GM23248 (cell line): Measurements from ENCODE around the gene CNR2. TPM values are rescaled to one million over a fixed set of nuclear protein-coding genes. Genes with fewer than 3 reads are reported as not detected.

Experiments
- DNase-seq: peaks from one replicate; pipeline ENCODE4 v3.0.0-alpha.2; 2015
- H2AFZ ChIP-seq: fragments of 200-600 bp; sonication (generic); 2 replicates; pipeline ENCODE4 v1.6.1; 2016; ENCODE audit warnings: antibody characterized with exemption
- H3F3A ChIP-seq: fragments of 200-600 bp; sonication (generic); 2 replicates; pipeline ENCODE4 v1.6.1; 2016; ENCODE audit warnings: mild to moderate bottlenecking, antibody characterized with exemption, mixed run types; ENCODE audit not compliant: insufficient read depth
- H3K27ac ChIP-seq: fragments of 200-600 bp; sonication (generic); 2 replicates; pipeline ENCODE4 v1.5.1; 2016; ENCODE audit warnings: mild to moderate bottlenecking
- H3K27me3 ChIP-seq: fragments of 200-600 bp; sonication (generic); replicated peaks from 2 replicates; pipeline ENCODE4 v1.6.1; 2016; ENCODE audit warnings: mild to moderate bottlenecking; ENCODE audit not compliant: insufficient read depth
- H3K36me3 ChIP-seq: fragments of 200-600 bp; sonication (generic); 2 replicates; pipeline ENCODE4 v1.6.1; 2016; ENCODE audit warnings: low read depth, mild to moderate bottlenecking
- H3K4me1 ChIP-seq: fragments of 200-600 bp; sonication (generic); 2 replicates; pipeline ENCODE4 v1.6.1; 2016; ENCODE audit warnings: mild to moderate bottlenecking; ENCODE audit not compliant: insufficient read depth
- H3K4me2 ChIP-seq: fragments of 200-600 bp; sonication (generic); one replicate; pipeline ENCODE4 v1.6.1; 2016; ENCODE audit warnings: mild to moderate bottlenecking; ENCODE audit not compliant: unreplicated experiment
- H3K4me3 ChIP-seq: fragments of 200-600 bp; sonication (generic); 2 replicates; pipeline ENCODE4 v1.5.1; 2016; ENCODE audit warnings: mild to moderate bottlenecking
- H3K79me2 ChIP-seq: fragments of 200-600 bp; sonication (generic); 2 replicates; pipeline ENCODE4 v1.6.1; 2016; ENCODE audit warnings: mild to moderate bottlenecking; ENCODE audit not compliant: insufficient read depth
- H3K9ac ChIP-seq: fragments of 200-600 bp; sonication (generic); 2 replicates; pipeline ENCODE4 v1.6.1; 2016; ENCODE audit warnings: mild to moderate bottlenecking
- H3K9me2 ChIP-seq: fragments of 200-600 bp; sonication (generic); 2 replicates; pipeline ENCODE4 v1.6.1; 2016; ENCODE audit warnings: mixed run types, mild to moderate bottlenecking, moderate library complexity; ENCODE audit not compliant: insufficient read depth
- H3K9me3 ChIP-seq: fragments of 200-600 bp; sonication (generic); one replicate; pipeline ENCODE4 v1.6.1; 2017; ENCODE audit warnings: low read depth
- H4K20me1 ChIP-seq: fragments of 200-600 bp; sonication (generic); 2 replicates; pipeline ENCODE4 v1.6.0; 2016; ENCODE audit not compliant: insufficient read depth
- EZH2 ChIP-seq: fragments of 200-600 bp; sonication (generic); IDR thresholded peaks from 2 replicates; pipeline ENCODE4 v1.6.1; 2018; ENCODE audit warnings: antibody characterized with exemption, mild to moderate bottlenecking; ENCODE audit not compliant: insufficient read depth, poor library complexity, severe bottlenecking
- EZH2phosphoT487 ChIP-seq: fragments of 200-600 bp; sonication (generic); IDR thresholded peaks from 2 replicates; pipeline ENCODE4 v1.6.1; 2018; ENCODE audit warnings: antibody characterized with exemption, moderate library complexity, mild to moderate bottlenecking, low read depth; ENCODE audit not compliant: insufficient read depth
- WGBS, 2 experiments: methylation state at CpG; one replicate each; pipeline ENCODE4 v1.1.6; 2015 to 2017; ENCODE audit warnings: low lambda C conversion rate in 2 of 2, low coverage in 1 of 2; ENCODE audit errors: missing lambda C conversion rate in 2 of 2; 5-methylcytosine and 5-hydroxymethylcytosine counted together
- in situ Hi-C: fragments of 300-500 bp; cut with MboI; formaldehyde crosslinking; loops from 2 replicates; pipeline ENCODE4 v1.15.0; 2020
- polyA plus RNA-seq: library from polyadenylated mRNA; unstranded; fragments of >200 nt; fragmentation: Nextera tagmentation; extraction: Ambion mirVana; gene quantifications from 2 replicates; pipeline ENCODE4 v1.2.1, GENCODE V29; 2016
- total RNA-seq: library from RNA; depleted of rRNA; stranded (reverse); fragments of >200 nt; shearing (Covaris generic); gene quantifications from 2 replicates; pipeline ENCODE4 v1.2.3, GENCODE V29; 2014

The CNR2 gene
- total and polyA plus RNA-seq, 2 experiments from 2014 or later = not detected

GRCh38 chr1:23889074-23889473, 24.1 kb downstream of the CNR2 start:
- H3K79me2 ChIP-seq = no peaks in the 10 kb centered on the region
- H3K27me3 ChIP-seq = 0 out of 2 replicates have a peak, but pooled peaks cover 6% of the 10 kb centered on the region
- no peak overlapping the region for H3K27ac ChIP-seq
- no peaks in the 10 kb centered on the region for H3F3A ChIP-seq
- no peak for TF ChIP-seq EZH2
- no peak for TF ChIP-seq EZH2phosphoT487
- H3K9me2 ChIP-seq = no peaks in the 10 kb centered on the region
- H3K9me3 ChIP-seq = no peaks in the 10 kb centered on the region
- H3K36me3 ChIP-seq = no peaks in the 10 kb centered on the region
- no peak overlapping the region for H2AFZ ChIP-seq
- H4K20me1 ChIP-seq = no peaks in the 10 kb centered on the region
- H3K4me2 ChIP-seq = no peak overlapping the region
- no peak overlapping the region for H3K4me3 ChIP-seq
- no peaks in the 10 kb centered on the region for H3K4me1 ChIP-seq
- H3K9ac ChIP-seq = no peak overlapping the region
- 60 to 62% methylated on average over 5 of the region's 5 CpGs for WGBS, 2 experiments
- DNase-seq = no peak
- in situ Hi-C loops = no loop called here

- Histone ChIP-seq H3K27me3 (no peaks in the 10 kb centered on the region), H3K4me2 (no peak overlapping the region), H3K4me3 (no peak overlapping the region), H3K27ac (no peak overlapping the region), H3K9ac (no peak overlapping the region), H2AFZ (no peak overlapping the region), H3F3A (no peaks in the 10 kb centered on the region), H3K79me2 (no peaks in the 10 kb centered on the region), H3K4me1 (no peaks in the 10 kb centered on the region), H3K9me3 (no peaks in the 10 kb centered on the region), H4K20me1 (no peaks in the 10 kb centered on the region), H3K9me2 (no peaks in the 10 kb centered on the region), H3K36me3 (no peaks in the 10 kb centered on the region)
- 70 to 78% methylated on average over 4 of the region's 4 CpGs for WGBS, 2 experiments
- no peak for DNase-seq
- TF ChIP-seq EZH2phosphoT487 = no peak
- TF ChIP-seq EZH2 = no peak
- in situ Hi-C loops = no loop called here
Measured at GRCh38 chr1:23885222-23885621, 27.9 kb downstream of the CNR2 start.

GRCh38 chr1:23882746-23883145, 30.4 kb downstream of the CNR2 start:
- H3K9ac ChIP-seq = no peak overlapping the region
- in situ Hi-C loops = no loop called here
- H3K9me2 ChIP-seq = no peaks in the 10 kb centered on the region
- H4K20me1 ChIP-seq = no peaks in the 10 kb centered on the region
- no peak overlapping the region for H3K4me3 ChIP-seq
- peaks cover 4% of the 10 kb centered on the region for H3K9me3 ChIP-seq
- H3K36me3 ChIP-seq = no peaks in the 10 kb centered on the region
- TF ChIP-seq EZH2 (no peak), EZH2phosphoT487 (no peak)
- no peak overlapping the region for H3K27ac ChIP-seq
- no peaks in the 10 kb centered on the region for H3F3A ChIP-seq
- WGBS, 2 experiments = 55 to 59% methylated on average over 4 of the region's 4 CpGs
- no peaks in the 10 kb centered on the region for H3K27me3 ChIP-seq
- H2AFZ ChIP-seq = no peak overlapping the region
- H3K79me2 ChIP-seq = no peaks in the 10 kb centered on the region
- H3K4me1 ChIP-seq = no peaks in the 10 kb centered on the region
- H3K4me2 ChIP-seq = no peak overlapping the region
- DNase-seq = no peak

GRCh38 chr1:23879809-23880208, 33.4 kb downstream of the CNR2 start:
- Histone ChIP-seq H3K27ac (no peak overlapping the region), H3K9ac (no peak overlapping the region), H2AFZ (no peak overlapping the region), H4K20me1 (no peaks in the 10 kb centered on the region), H3K27me3 (no peaks in the 10 kb centered on the region), H3F3A (no peaks in the 10 kb centered on the region), H3K4me1 (no peaks in the 10 kb centered on the region), H3K79me2 (no peaks in the 10 kb centered on the region), H3K36me3 (no peaks in the 10 kb centered on the region), H3K4me3 (no peak overlapping the region), H3K9me3 (peaks cover 4% of the 10 kb centered on the region), H3K9me2 (no peaks in the 10 kb centered on the region), H3K4me2 (no peak overlapping the region)
- in situ Hi-C loops = no loop called here
- 89% methylated on average over 1 of the region's 1 CpG; no CpG with 5 or more reads in 1 of the 2 experiments for WGBS, 2 experiments
- no peak for TF ChIP-seq EZH2phosphoT487
- TF ChIP-seq EZH2 = no peak
- no peak for DNase-seq

GRCh38 chr1:23878668-23879067, 34.5 kb downstream of the CNR2 start:
- no peak overlapping the region for H3K4me2 ChIP-seq
- H3K9ac ChIP-seq = no peak overlapping the region
- no peaks in the 10 kb centered on the region for H4K20me1 ChIP-seq
- H3K79me2 ChIP-seq = no peaks in the 10 kb centered on the region
- H3K36me3 ChIP-seq = no peaks in the 10 kb centered on the region
- peaks cover 4% of the 10 kb centered on the region for H3K9me3 ChIP-seq
- TF ChIP-seq EZH2phosphoT487 (no peak), EZH2 (no peak)
- H3K27me3 ChIP-seq = no peaks in the 10 kb centered on the region
- H3K27ac ChIP-seq = no peak overlapping the region
- no peak overlapping the region for H3K4me3 ChIP-seq
- 12 to 19% methylated on average over 1 of the region's 1 CpG for WGBS, 2 experiments
- H2AFZ ChIP-seq = no peak overlapping the region
- no peak for DNase-seq
- no peaks in the 10 kb centered on the region for H3K4me1 ChIP-seq
- H3F3A ChIP-seq = no peaks in the 10 kb centered on the region
- H3K9me2 ChIP-seq = no peaks in the 10 kb centered on the region
- in situ Hi-C loops = no loop called here
